Measurements from ENCODE around the gene JAKMIP1.

- TF ChIP-seq FOXM1 (IDR thresholded peaks at IDR 0.05; ENCODE audit: borderline replicate concordance, low read depth): no peak
- no peak for TF ChIP-seq EP300 (IDR thresholded peaks at IDR 0.05; ENCODE audit: borderline replicate concordance)
- TF ChIP-seq MAX (IDR thresholded peaks at IDR 0.05): no peak
- no peak for TF ChIP-seq CREB1 (IDR thresholded peaks at IDR 0.05; ENCODE audit: low read depth)
- TF ChIP-seq USF1 (IDR thresholded peaks at IDR 0.05): no peak
- TF ChIP-seq RAD21 (IDR thresholded peaks at IDR 0.05; ENCODE audit: low read depth): no peak
- TF ChIP-seq YY1 (IDR thresholded peaks at IDR 0.05; ENCODE audit: low read depth): no peak
- TF ChIP-seq CEBPB (IDR thresholded peaks at IDR 0.05): no peak
- TF ChIP-seq, protein P1, sequence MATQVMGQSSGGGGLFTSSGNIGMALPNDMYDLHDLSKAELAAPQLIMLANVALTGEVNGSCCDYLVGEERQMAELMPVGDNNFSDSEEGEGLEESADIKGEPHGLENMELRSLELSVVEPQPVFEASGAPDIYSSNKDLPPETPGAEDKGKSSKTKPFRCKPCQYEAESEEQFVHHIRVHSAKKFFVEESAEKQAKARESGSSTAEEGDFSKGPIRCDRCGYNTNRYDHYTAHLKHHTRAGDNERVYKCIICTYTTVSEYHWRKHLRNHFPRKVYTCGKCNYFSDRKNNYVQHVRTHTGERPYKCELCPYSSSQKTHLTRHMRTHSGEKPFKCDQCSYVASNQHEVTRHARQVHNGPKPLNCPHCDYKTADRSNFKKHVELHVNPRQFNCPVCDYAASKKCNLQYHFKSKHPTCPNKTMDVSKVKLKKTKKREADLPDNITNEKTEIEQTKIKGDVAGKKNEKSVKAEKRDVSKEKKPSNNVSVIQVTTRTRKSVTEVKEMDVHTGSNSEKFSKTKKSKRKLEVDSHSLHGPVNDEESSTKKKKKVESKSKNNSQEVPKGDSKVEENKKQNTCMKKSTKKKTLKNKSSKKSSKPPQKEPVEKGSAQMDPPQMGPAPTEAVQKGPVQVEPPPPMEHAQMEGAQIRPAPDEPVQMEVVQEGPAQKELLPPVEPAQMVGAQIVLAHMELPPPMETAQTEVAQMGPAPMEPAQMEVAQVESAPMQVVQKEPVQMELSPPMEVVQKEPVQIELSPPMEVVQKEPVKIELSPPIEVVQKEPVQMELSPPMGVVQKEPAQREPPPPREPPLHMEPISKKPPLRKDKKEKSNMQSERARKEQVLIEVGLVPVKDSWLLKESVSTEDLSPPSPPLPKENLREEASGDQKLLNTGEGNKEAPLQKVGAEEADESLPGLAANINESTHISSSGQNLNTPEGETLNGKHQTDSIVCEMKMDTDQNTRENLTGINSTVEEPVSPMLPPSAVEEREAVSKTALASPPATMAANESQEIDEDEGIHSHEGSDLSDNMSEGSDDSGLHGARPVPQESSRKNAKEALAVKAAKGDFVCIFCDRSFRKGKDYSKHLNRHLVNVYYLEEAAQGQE (IDR thresholded peaks at IDR 0.05; ENCODE audit: low read depth): no peak
- no peak for TF ChIP-seq TCF12 (IDR thresholded peaks at IDR 0.05; ENCODE audit: low read depth)
- no peak for TF ChIP-seq TAF1 (IDR thresholded peaks at IDR 0.05; ENCODE audit: low read depth)
These were observed 108.2 kb downstream of the JAKMIP1 start for GRCh38 chr4:6092131-6092530.
